Keratinocyte (primary cell): ENCODE measurements around the gene ZNF280A. TPM values are rescaled to one million over a fixed set of nuclear protein-coding genes. Genes with fewer than 3 reads are reported as not detected.
"Not testable (repeated sequence)": the region's sequence is repeated elsewhere in the genome, so short reads cannot be mapped to it uniquely, and the experiment has no call there.

ENCODE experiments used
- DNase-seq: peaks from one replicate; pipeline ENCODE4 v3.0.0-alpha.2; 2011; ENCODE audit warnings: low read depth, missing footprints, low spot score
- FAIRE-seq: peaks from 2 replicates; lab custom pipeline; 2011; peaks lifted over from hg19 to GRCh38; lab: Jason Lieb, UNC
- H2AFZ ChIP-seq: 2 replicates; pipeline ENCODE4 v1.6.0; 2012; ENCODE audit warnings: low read length, control low read depth, inconsistent platforms; ENCODE audit not compliant: control insufficient read depth
- H3K27ac ChIP-seq: 2 replicates; pipeline ENCODE4 v1.5.1; 2011; ENCODE audit warnings: low read length; ENCODE audit not compliant: control insufficient read depth, insufficient read depth
- H3K27me3 ChIP-seq: 3 replicates; pipeline ENCODE4 v1.6.0; 2011; ENCODE audit warnings: low read length; ENCODE audit not compliant: control insufficient read depth, insufficient read depth; ENCODE audit errors: extremely low read depth
- H3K36me3 ChIP-seq, 2 experiments: 2 replicates in 1 of 2; 3 replicates in 1 of 2; pipeline ENCODE4 v1.5.1; 2011; ENCODE audit warnings: low read length in 2 of 2, mild to moderate bottlenecking in 1 of 2; ENCODE audit not compliant: control insufficient read depth in 2 of 2, insufficient read depth in 2 of 2; ENCODE audit errors: extremely low read depth in 1 of 2
- H3K4me1 ChIP-seq: 3 replicates; pipeline ENCODE4 v1.5.1; 2011; ENCODE audit warnings: low read length; ENCODE audit not compliant: control insufficient read depth, insufficient read depth; ENCODE audit errors: extremely low read depth
- H3K4me2 ChIP-seq: 3 replicates; pipeline ENCODE4 v1.6.0; 2011; ENCODE audit warnings: low read depth, low read length; ENCODE audit not compliant: control insufficient read depth, insufficient read depth; ENCODE audit errors: extremely low read depth
- H3K4me3 ChIP-seq, 3 experiments: fragments of 200-600 bp in 1 of 3; sonication (generic) in 1 of 3; 2 replicates in 2 of 3; 3 replicates in 1 of 3; pipeline ENCODE4 v1.5.1; 2011 to 2016; ENCODE audit warnings: low read length in 3 of 3, mild to moderate bottlenecking in 3 of 3, control low read depth in 2 of 3, inconsistent platforms in 1 of 3, low read depth in 1 of 3, mixed read lengths in 1 of 3, mixed run types in 1 of 3, moderate library complexity in 1 of 3; ENCODE audit not compliant: control insufficient read depth in 2 of 3, insufficient read depth in 2 of 3; ENCODE audit errors: extremely low read depth in 1 of 3
- H3K79me2 ChIP-seq: 2 replicates; pipeline ENCODE4 v1.6.0; 2012; ENCODE audit warnings: low read length; ENCODE audit not compliant: control insufficient read depth, insufficient read depth
- H3K9ac ChIP-seq: 3 replicates; pipeline ENCODE4 v1.6.0; 2011; ENCODE audit warnings: low read length; ENCODE audit not compliant: control insufficient read depth, insufficient read depth; ENCODE audit errors: extremely low read depth
- H3K9me1 ChIP-seq: 3 replicates; pipeline ENCODE4 v1.6.0; 2011; ENCODE audit warnings: low read length; ENCODE audit not compliant: control insufficient read depth, insufficient read depth; ENCODE audit errors: extremely low read depth
- H3K9me3 ChIP-seq: 2 replicates; pipeline ENCODE4 v1.5.1; 2012; ENCODE audit warnings: low read depth, low read length; ENCODE audit not compliant: control insufficient read depth
- H4K20me1 ChIP-seq: 3 replicates; pipeline ENCODE4 v1.6.0; 2011; ENCODE audit warnings: low read length; ENCODE audit not compliant: control insufficient read depth, insufficient read depth; ENCODE audit errors: extremely low read depth
- CTCF ChIP-seq, 3 experiments: IDR thresholded peaks in 1 of 3; conservative IDR thresholded peaks in 1 of 3; optimal IDR thresholded peaks in 1 of 3; 2 replicates in 2 of 3; 3 replicates in 1 of 3; pipeline versions ENCODE3 to v1.5.1; 2011; ENCODE audit warnings: low read length in 3 of 3, mild to moderate bottlenecking in 3 of 3, moderate library complexity in 2 of 3, control low read depth in 1 of 3, inconsistent platforms in 1 of 3; ENCODE audit not compliant: insufficient read depth in 2 of 3; ENCODE audit errors: extremely low read depth in 1 of 3
- EZH2 ChIP-seq: IDR thresholded peaks from one replicate; pipeline ENCODE4 v1.6.1; 2012; ENCODE audit warnings: inconsistent platforms, mild to moderate bottlenecking, low read length, moderate library complexity
- dilution Hi-C: fragments of 300-500 bp; cut with MboI; formaldehyde crosslinking; loops from one replicate; pipeline ENCODE4 v1.7.0; 2020; ENCODE audit warnings: low sequenced_read_pairs; ENCODE audit not compliant: extremely low pct_ligation_motif_present
- polyA plus RNA-seq, 5 experiments: library from polyadenylated mRNA; depleted of rRNA in 3 of 5; stranded (reverse) in 3 of 5; stranded (forward) in 1 of 5; unstranded in 1 of 5; fragments of >200 nt; gene quantifications; 1 replicate in 1 of 5; 2 replicates in 3 of 5; 3 replicates in 1 of 5; pipeline versions ENCODE4 v1.2.1 to v1.2.3, GENCODE V29; 2011 to 2012; ENCODE audit warnings: missing spikeins in 2 of 5, low read depth in 1 of 5, low replicate concordance in 1 of 5

Gene ZNF280A
- polyA plus RNA-seq, 1 donor (not counting 4 experiments of a cell fraction or from before 2014, with no cell fraction given): not detected

- Histone ChIP-seq H3K36me3 (no peaks in the 10 kb centered on the region), H4K20me1 (no peaks in the 10 kb centered on the region), H3K9ac (no peak overlapping the region), H3K27ac (no peak overlapping the region), H3K79me2 (no peaks in the 10 kb centered on the region), H3K4me2 (no peak overlapping the region), H2AFZ (no peak overlapping the region), H3K27me3 (peaks cover 3% of the 10 kb centered on the region), H3K4me3 (no peak overlapping the region), H3K9me1 (no peaks in the 10 kb centered on the region), H3K9me3 (no peaks in the 10 kb centered on the region), H3K4me1 (no peaks in the 10 kb centered on the region)
- dilution Hi-C loops: no loop called here
- no peak for FAIRE-seq
- TF ChIP-seq CTCF (optimal IDR thresholded peaks at IDR 0.05 in 1 of 3, IDR thresholded peaks at IDR 0.05 in 1 of 3, conservative IDR thresholded peaks at IDR 0.05 in 1 of 3; ENCODE audit: extremely low read depth in 1 of 3, insufficient read depth in 2 of 3, low read length in 3 of 3) (no peak), EZH2 (no peak)
- no peak for DNase-seq
Measured at GRCh38 chr22:22516992-22517391, 3.1 kb downstream of the ZNF280A start.

- dilution Hi-C loops: no loop called here
- no peak overlapping the region for H3K4me3 ChIP-seq
- H3K4me1 ChIP-seq: no peaks in the 10 kb centered on the region
- H3K27me3 ChIP-seq: peaks cover 3% of the 10 kb centered on the region
- TF ChIP-seq EZH2 (no peak), CTCF (optimal IDR thresholded peaks at IDR 0.05 in 1 of 3, IDR thresholded peaks at IDR 0.05 in 1 of 3, conservative IDR thresholded peaks at IDR 0.05 in 1 of 3; ENCODE audit: extremely low read depth in 1 of 3, insufficient read depth in 2 of 3, low read length in 3 of 3) (no peak)
- no peak overlapping the region for H3K9ac ChIP-seq
- no peak overlapping the region for H2AFZ ChIP-seq
- H3K9me1 ChIP-seq: no peaks in the 10 kb centered on the region
- H3K4me2 ChIP-seq: no peak overlapping the region
- no peaks in the 10 kb centered on the region for H3K9me3 ChIP-seq
- H3K79me2 ChIP-seq: no peaks in the 10 kb centered on the region
- FAIRE-seq: no peak
- no peaks in the 10 kb centered on the region for H4K20me1 ChIP-seq
- no peak overlapping the region for H3K27ac ChIP-seq
- no peaks in the 10 kb centered on the region for H3K36me3 ChIP-seq
- no peak for DNase-seq
Measured at GRCh38 chr22:22515890-22516289, 4.2 kb downstream of the ZNF280A start.

- H3K27ac ChIP-seq: not testable (repeated sequence)
Measured at GRCh38 chr22:22514431-22514830, 5.6 kb downstream of the ZNF280A start.

More at GRCh38 chr22:22514431-22514830, 5.6 kb downstream of the ZNF280A start:
- FAIRE-seq, H4K20me1 ChIP-seq, H2AFZ ChIP-seq, H3K4me3 ChIP-seq, DNase-seq, H3K79me2 ChIP-seq, H3K4me1 ChIP-seq, H3K9ac ChIP-seq, H3K27me3 ChIP-seq, dilution Hi-C loops, H3K9me3 ChIP-seq, H3K36me3 ChIP-seq, H3K9me1 ChIP-seq, H3K4me2 ChIP-seq: not testable (repeated sequence)
